Embryonic facial prominence (tissue), 1 donor: ENCODE data around the gene TMEM91.

Experiments used
- DNase-seq: peaks from one replicate; pipeline ENCODE4 v3.0.0-alpha.2; 2016; ENCODE audit errors: extremely low spot score

The TMEM91 gene

GRCh38 chr19:41431426-41432386, 55.4 kb downstream of the TMEM91 start:
- no peak for DNase-seq

- no peak for DNase-seq
Observed at GRCh38 chr19:41433171-41433570, 56.8 kb downstream of the TMEM91 start.
